Sigmoid colon (tissue), 4 donors: Measurements from ENCODE around the gene MMD.

Experiments used
- EP300 ChIP-seq, 4 donors: sonication (generic); formaldehyde crosslinking; IDR thresholded peaks; one replicate each; pipeline ENCODE4 v1.6.1; 2017; ENCODE audit warnings: antibody characterized with exemption in 4 of 4
- POLR2A ChIP-seq, 2 donors: fragments of 450-650 bp; IDR thresholded peaks; one replicate each; pipeline ENCODE4 v1.6.1; 2016; ENCODE audit warnings: antibody characterized with exemption in 2 of 2, mild to moderate bottlenecking in 2 of 2, moderate library complexity in 2 of 2
- POLR2AphosphoS5 ChIP-seq, 4 donors: sonication (generic); formaldehyde crosslinking; IDR thresholded peaks; one replicate each; pipeline ENCODE4 v1.6.1; 2017; ENCODE audit warnings: antibody characterized with exemption in 4 of 4
- TF ChIP-seq, protein P1 (sequence below), 4 experiments: fragments of 450-650 bp in 3 of 4; fragments of 200-600 bp in 1 of 4; IDR thresholded peaks; one replicate each; pipeline ENCODE4 v1.5.1; 2016 to 2019; ENCODE audit warnings: antibody characterized with exemption in 4 of 4, mild to moderate bottlenecking in 3 of 4, moderate library complexity in 2 of 4

DNA sequence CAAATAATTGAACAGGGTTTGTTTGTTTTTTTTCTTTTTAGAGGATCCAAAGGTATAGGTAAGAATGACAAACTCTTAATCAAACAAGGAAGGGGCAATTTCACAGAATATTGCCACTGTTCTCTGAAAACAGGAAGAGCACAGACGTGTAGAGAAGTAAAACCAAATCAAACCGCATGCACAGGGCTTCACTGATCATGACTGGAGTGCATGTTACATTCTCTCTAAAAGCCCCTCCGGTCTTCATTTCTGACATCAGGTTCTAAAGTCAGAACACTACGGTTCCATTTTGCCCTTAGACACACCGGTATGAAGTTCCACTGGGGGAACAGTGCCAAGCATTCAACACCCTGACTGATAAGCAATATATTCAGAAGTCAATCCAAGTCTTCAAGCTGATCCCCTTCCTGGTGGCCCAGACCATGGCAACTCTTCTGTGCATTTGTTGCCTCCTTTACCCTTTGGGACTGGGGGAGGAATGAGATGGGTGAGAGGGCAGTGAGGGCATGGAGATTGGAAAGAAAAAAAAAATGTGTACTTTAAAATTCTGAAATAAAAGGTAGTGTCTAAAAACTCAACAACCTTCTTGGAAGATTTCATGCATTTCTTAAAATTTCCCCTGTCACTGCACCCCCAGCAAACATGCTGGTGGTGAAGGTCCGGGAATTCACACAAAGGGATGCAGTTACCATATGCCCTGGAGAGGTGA is 1.4 kb downstream of the MMD start:
- TF ChIP-seq, protein P1, sequence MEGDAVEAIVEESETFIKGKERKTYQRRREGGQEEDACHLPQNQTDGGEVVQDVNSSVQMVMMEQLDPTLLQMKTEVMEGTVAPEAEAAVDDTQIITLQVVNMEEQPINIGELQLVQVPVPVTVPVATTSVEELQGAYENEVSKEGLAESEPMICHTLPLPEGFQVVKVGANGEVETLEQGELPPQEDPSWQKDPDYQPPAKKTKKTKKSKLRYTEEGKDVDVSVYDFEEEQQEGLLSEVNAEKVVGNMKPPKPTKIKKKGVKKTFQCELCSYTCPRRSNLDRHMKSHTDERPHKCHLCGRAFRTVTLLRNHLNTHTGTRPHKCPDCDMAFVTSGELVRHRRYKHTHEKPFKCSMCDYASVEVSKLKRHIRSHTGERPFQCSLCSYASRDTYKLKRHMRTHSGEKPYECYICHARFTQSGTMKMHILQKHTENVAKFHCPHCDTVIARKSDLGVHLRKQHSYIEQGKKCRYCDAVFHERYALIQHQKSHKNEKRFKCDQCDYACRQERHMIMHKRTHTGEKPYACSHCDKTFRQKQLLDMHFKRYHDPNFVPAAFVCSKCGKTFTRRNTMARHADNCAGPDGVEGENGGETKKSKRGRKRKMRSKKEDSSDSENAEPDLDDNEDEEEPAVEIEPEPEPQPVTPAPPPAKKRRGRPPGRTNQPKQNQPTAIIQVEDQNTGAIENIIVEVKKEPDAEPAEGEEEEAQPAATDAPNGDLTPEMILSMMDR (IDR thresholded peaks at IDR 0.05): no peak
- TF ChIP-seq POLR2A (IDR thresholded peaks at IDR 0.05) (no peak), EP300 (IDR thresholded peaks at IDR 0.05) (no peak), POLR2AphosphoS5 (IDR thresholded peaks at IDR 0.05) (no peak)
